K562 (cell line): ENCODE results near the gene ARHGAP42. TPM values are rescaled to one million over a fixed set of nuclear protein-coding genes. Genes with fewer than 3 reads are reported as not detected.

Experiments
- ATAC-seq: fragments of 200-7000 bp; cut with Tn5 transposase; 3 replicates; pipeline ENCODE4 v1.9.1; 2020; ENCODE audit warnings: moderate library complexity
- BruUV-seq: library from RNA; stranded (reverse); fragments of 400-500 nt; replicated peaks from 2 replicates; lab custom pipeline; 2021; lab: Mats Ljungman, UMichigan
- CTCF ChIA-PET: fragments of 300-600 bp; formaldehyde crosslinking; extraction: SDS; loops from one replicate; lab custom pipeline; 2021; ENCODE audit warnings: low intra/inter-chr PET ratio; lab: Yijun Ruan, JAX
- POLR2A ChIA-PET: fragments of 300-600, 350-650 bp; sonication (Branson Sonifier 250); formaldehyde crosslinking; extraction: SDS; loops from one replicate; lab custom pipeline; 2021; ENCODE audit warnings: antibody characterized with exemption, inconsistent platforms; lab: Yijun Ruan, JAX
- DNase-seq, 4 experiments: peaks; one replicate each; pipeline versions ENCODE4 v3.0.0 to v3.0.0-alpha.2; 2011 to 2018; ENCODE audit warnings: low spot score in 3 of 4, mixed read lengths in 3 of 4; ENCODE audit errors: extremely low read depth in 1 of 4
- FAIRE-seq: peaks from 2 replicates; lab custom pipeline; 2011; peaks lifted over from hg19 to GRCh38; lab: Jason Lieb, UNC
- H2AFZ ChIP-seq: 2 replicates; pipeline ENCODE4 v1.6.0; 2011; ENCODE audit warnings: low read depth, low read length, control low read depth, inconsistent platforms
- H3K27ac ChIP-seq: fragments of 200-600 bp; 3 replicates; pipeline ENCODE4 v1.8.0; 2011; ENCODE audit warnings: low read depth, mild to moderate bottlenecking, control low read depth, inconsistent platforms, low read length, moderate library complexity, mixed read lengths; ENCODE audit errors: extremely low read depth
- H3K27me3 ChIP-seq, 2 experiments: fragments of 300-600 bp in 1 of 2; 2 replicates in 1 of 2; 3 replicates in 1 of 2; pipeline versions ENCODE4 v1.6.0 to v1.8.0; 2011; ENCODE audit warnings: inconsistent platforms in 2 of 2, low read length in 2 of 2, mild to moderate bottlenecking in 1 of 2, mixed read lengths in 1 of 2, moderate library complexity in 1 of 2; ENCODE audit not compliant: control insufficient read depth in 2 of 2, insufficient read depth in 2 of 2
- H3K36me3 ChIP-seq: fragments of 300-600 bp; 3 replicates; pipeline ENCODE4 v1.8.0; 2011; ENCODE audit warnings: mild to moderate bottlenecking, low read length, inconsistent platforms; ENCODE audit not compliant: control insufficient read depth, insufficient read depth
- H3K4me1 ChIP-seq, 2 experiments: fragments of 200-600 bp in 1 of 2; replicated peaks in 1 of 2; 2 replicates in 1 of 2; 3 replicates in 1 of 2; pipeline versions ENCODE4 v1.5.1 to v1.8.0; 2011; ENCODE audit warnings: inconsistent platforms in 2 of 2, low read length in 2 of 2, mild to moderate bottlenecking in 1 of 2, mixed read lengths in 1 of 2, moderate library complexity in 1 of 2; ENCODE audit not compliant: control insufficient read depth in 2 of 2, insufficient read depth in 2 of 2
- H3K4me2 ChIP-seq: 2 replicates; pipeline ENCODE4 v1.6.1; 2011; ENCODE audit warnings: low read length, control low read depth, inconsistent platforms, mixed read lengths; ENCODE audit not compliant: insufficient read depth
- H3K4me3 ChIP-seq: fragments of 200-600 bp; sonication (generic), shearing (Covaris generic); 2 replicates; pipeline ENCODE4 v1.5.1; 2016; ENCODE audit warnings: control low read depth, inconsistent platforms
- H3K79me2 ChIP-seq: fragments of 200-600 bp; 3 replicates; pipeline ENCODE4 v1.8.0; 2011; ENCODE audit warnings: low read length, inconsistent platforms; ENCODE audit not compliant: control insufficient read depth, insufficient read depth
- H3K9ac ChIP-seq, 2 experiments: 2 replicates each; pipeline versions ENCODE4 v1.6.0 to v1.6.1; 2011; ENCODE audit warnings: low read depth in 2 of 2, low read length in 2 of 2, control low read depth in 1 of 2, inconsistent platforms in 1 of 2, mild to moderate bottlenecking in 1 of 2, mixed read lengths in 1 of 2; ENCODE audit not compliant: insufficient read depth in 1 of 2
- H3K9me1 ChIP-seq: one replicate; pipeline ENCODE4 v1.6.0; 2011; ENCODE audit warnings: inconsistent platforms, mild to moderate bottlenecking, low read length, moderate library complexity; ENCODE audit not compliant: control insufficient read depth, insufficient read depth
- H3K9me3 ChIP-seq: replicated peaks from 2 replicates; pipeline ENCODE4 v1.5.1; 2011; ENCODE audit warnings: low read depth, low read length, inconsistent platforms; ENCODE audit not compliant: control insufficient read depth, insufficient read depth
- H4K20me1 ChIP-seq: replicated peaks from 2 replicates; pipeline ENCODE4 v1.6.1; 2011; ENCODE audit warnings: low read length, inconsistent platforms, mixed read lengths; ENCODE audit not compliant: control insufficient read depth, insufficient read depth
- BRF2 ChIP-seq: IDR thresholded peaks from 3 replicates; pipeline ENCODE4 v1.6.1; 2011; ENCODE audit warnings: borderline replicate concordance, mild to moderate bottlenecking; ENCODE audit not compliant: insufficient read length, insufficient read depth
- CHD7 ChIP-seq: fragments of 200-600 bp; sonication (generic); IDR thresholded peaks from one replicate; pipeline ENCODE4 v1.6.1; 2012; ENCODE audit warnings: mild to moderate bottlenecking, low read depth, low read length, inconsistent platforms
- ILK ChIP-seq: fragments of 450-650 bp; IDR thresholded peaks from 2 replicates; pipeline ENCODE4 v1.6.1; 2016; ENCODE audit warnings: missing genetic modification characterization, low read depth, mild to moderate bottlenecking, missing compliant biosample characterization, moderate library complexity, borderline replicate concordance
- MECOM ChIP-seq: fragments of 250-450 bp; sonication (Bioruptor Pico); IDR thresholded peaks from 2 replicates; pipeline ENCODE4 v1.8.0; 2022; ENCODE audit warnings: inconsistent platforms
- WGBS: fragments of 100-300 bp; shearing (Covaris generic); methylation state at CpG from one replicate; pipeline ENCODE4 v1.1.6; 2016; ENCODE audit warnings: low coverage, mixed read lengths; ENCODE audit not compliant: insufficient coverage; ENCODE audit errors: missing lambda C conversion rate; 5-methylcytosine and 5-hydroxymethylcytosine counted together
- in situ Hi-C: fragments of 300-500 bp; cut with MboI; formaldehyde crosslinking; loops from 4 replicates; pipeline ENCODE4 v1.15.0; 2018; ENCODE audit warnings: inconsistent platforms, mixed read lengths
- intact Hi-C: fragments of 100-400 bp; cut with micrococcal nuclease; formaldehyde crosslinking; loops from 2 replicates; pipeline ENCODE4 v1.14.2; 2022
- polyA plus RNA-seq, 8 experiments: library from polyadenylated mRNA; depleted of rRNA in 4 of 8; stranded (reverse) in 5 of 8; unstranded in 3 of 8; fragments of >200 nt; fragmentation: Nextera tagmentation in 2 of 8; fragmentation: Illumina TruSeq in 1 of 8; extraction: Ambion mirVana in 2 of 8; extraction: Trizol in 1 of 8; gene quantifications; 2 replicates each; pipeline versions ENCODE4 v1.2.1 to v1.2.3, GENCODE V29; 2011 to 2014; ENCODE audit warnings: inconsistent platforms in 1 of 8, missing spikeins in 1 of 8
- total RNA-seq, 7 experiments: library from RNA; depleted of rRNA in 6 of 7; stranded (reverse); fragments of >200 nt in 6 of 7; fragmentation: Illumina TruSeq in 2 of 7; extraction: Trizol in 2 of 7; gene quantifications; 2 replicates each; pipeline versions ENCODE4 v1.2.1 to v1.2.3, GENCODE V29; 2011 to 2021; ENCODE audit warnings: low replicate concordance in 1 of 7

The ARHGAP42 gene
- total and polyA plus RNA-seq, 9 of the 15 experiments (the other 6 are each of a cell fraction or from before 2014, with no cell fraction given) = 0.95 to 6.1 (median 2.4) TPM

DNA sequence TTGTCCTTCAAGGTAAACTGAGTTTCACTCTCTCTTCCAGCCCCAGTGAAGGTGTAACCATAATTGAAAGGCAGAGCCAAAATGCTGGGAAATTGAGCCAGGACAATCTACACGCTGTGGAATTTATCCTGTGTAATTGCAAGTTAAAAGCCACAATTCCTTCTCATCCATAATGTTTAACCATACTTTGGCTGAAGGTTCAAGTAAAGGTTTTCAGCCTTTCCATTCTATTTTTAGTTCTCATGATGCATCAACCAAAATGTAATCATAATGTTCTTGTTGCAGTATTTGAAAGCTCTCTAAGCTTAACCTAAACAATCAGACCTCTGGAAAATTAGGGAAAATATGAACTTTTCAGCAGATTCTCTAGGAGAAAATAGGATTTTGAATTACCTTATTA lies 14.0 kb upstream of the ARHGAP42 start:
- no peak overlapping the region for H3K27ac ChIP-seq

More for the DNA sequence above, 14.0 kb upstream of the ARHGAP42 start:
- Histone ChIP-seq H3K9me1 (no peaks in the 10 kb centered on the region), H2AFZ (0 out of 2 replicates have a peak overlapping the region, but pooled peaks have one; percentile 45), H3K4me1 (no peaks in the 10 kb centered on the region; a peak in 1 of 5 replicates), H3K79me2 (no peaks in the 10 kb centered on the region), H3K36me3 (no peaks in the 10 kb centered on the region), H3K4me2 (no peak overlapping the region), H3K9ac (no peak overlapping the region), H3K9me3 (no peaks in the 10 kb centered on the region), H4K20me1 (no peaks in the 10 kb centered on the region), H3K4me3 (no peak overlapping the region), H3K27me3 (no peaks in the 10 kb centered on the region)
- in situ Hi-C loops = no loop called here
- no peak for DNase-seq
- CTCF ChIA-PET = no interaction called here
- ATAC-seq = no peak
- 29% methylated on average over 1 of the region's 1 CpG for WGBS
- BruUV-seq = no TSS peak
- intact Hi-C loops = no loop called here
- FAIRE-seq = no peak
- POLR2A ChIA-PET = no interaction called here
- no peak for TF ChIP-seq CHD7
- TF ChIP-seq ILK = no peak
- no peak for TF ChIP-seq BRF2
- TF ChIP-seq MECOM (CRISPR knock-in tag) = no peak
